ENCODE measurements around the gene FIG4.

DNA sequence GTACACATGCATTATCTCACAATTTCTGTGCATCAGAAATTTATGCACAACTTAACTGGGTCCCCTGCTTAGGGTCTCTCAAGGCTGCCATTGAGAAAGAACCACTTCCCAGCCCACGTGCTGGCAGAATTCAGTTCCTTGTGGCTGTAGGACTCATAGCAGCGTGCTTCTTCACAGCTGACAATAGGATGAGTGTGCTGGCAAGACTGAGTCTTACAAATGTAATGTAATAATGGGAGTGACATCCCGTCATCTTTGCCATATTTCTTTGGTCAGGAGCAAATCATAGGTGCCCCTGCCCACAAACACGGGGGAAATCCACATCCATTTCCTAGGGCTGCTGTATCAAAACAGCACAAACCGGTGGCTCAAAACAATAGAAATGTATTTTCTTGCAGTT, 77.4 kb downstream of the FIG4 start:
- TF ChIP-seq TARDBP (IDR thresholded peaks at IDR 0.05) (no peak), SP1 (IDR thresholded peaks at IDR 0.05) (no peak), SUZ12 (IDR thresholded peaks at IDR 0.05) (no peak), ELF4 (IDR thresholded peaks at IDR 0.05) (no peak), BHLHE40 (IDR thresholded peaks at IDR 0.05; ENCODE audit: borderline replicate concordance) (no peak), FOXA1 (IDR thresholded peaks at IDR 0.05) (no peak), ZNF384 (IDR thresholded peaks at IDR 0.05) (no peak), CTBP1 (IDR thresholded peaks at IDR 0.05; ENCODE audit: borderline replicate concordance) (no peak)
